ENCODE results near the gene LSR. TPM values are rescaled to one million over a fixed set of nuclear protein-coding genes. Genes with fewer than 3 reads are reported as not detected.

Gene LSR
- total RNA-seq, 1 donor from 2014 or later, result 78.5 TPM

GRCh38 chr19:35249848-35250711, 1.3 kb downstream of the LSR start:
- peaks cover 50% of the 10 kb centered on the region for H3K27me3 Mint-ChIP-seq
- TF ChIP-seq CTCF (conservative IDR thresholded peaks at IDR 0.05), result no peak
- peak overlapping the region; percentile 98 for H3K27ac Mint-ChIP-seq
- H3K4me3 Mint-ChIP-seq, result peak overlapping the region; percentile 97
- peak; percentile 53 for DNase-seq (ENCODE audit: extremely low spot score, unreplicated experiment)
- peaks cover 13% of the 10 kb centered on the region for H3K4me1 Mint-ChIP-seq (ENCODE audit: unreplicated experiment)
- peaks cover 1% of the 10 kb centered on the region for H3K36me3 Mint-ChIP-seq
- no peaks in the 10 kb centered on the region for H3K9me3 Mint-ChIP-seq

DNA sequence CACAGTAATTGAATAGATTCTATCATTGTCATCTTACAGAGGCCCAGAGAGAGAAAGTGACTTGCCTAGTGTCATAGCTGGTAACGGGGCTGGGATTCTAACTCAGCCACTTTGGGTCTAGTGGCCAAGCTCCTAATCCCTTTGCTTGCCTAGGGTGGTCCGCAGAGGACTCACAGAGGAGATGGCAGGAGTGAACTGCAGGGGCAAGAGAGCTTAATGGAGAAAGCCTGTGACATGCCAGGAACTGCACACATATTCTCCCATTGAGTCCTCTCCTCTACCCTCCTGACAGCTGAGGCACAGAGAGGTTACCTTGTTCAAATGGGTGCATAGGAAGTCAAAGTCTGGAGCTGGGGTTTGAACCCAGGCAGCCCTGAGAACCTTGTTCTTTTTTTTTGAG, 2.7 kb downstream of the LSR start:
- Mint-ChIP-seq H3K27me3 (peaks cover 42% of the 10 kb centered on the region), H3K36me3 (peaks cover 7% of the 10 kb centered on the region), H3K4me3 (peak overlapping the region; percentile 97), H3K27ac (peak overlapping the region; percentile 68), H3K9me3 (no peaks in the 10 kb centered on the region), H3K4me1 (ENCODE audit: unreplicated experiment) (peaks cover 17% of the 10 kb centered on the region)
- TF ChIP-seq CTCF (conservative IDR thresholded peaks at IDR 0.05), result no peak
- peak; percentile 34 for DNase-seq (ENCODE audit: extremely low spot score, unreplicated experiment)

- no peak overlapping the region for H3K27ac Mint-ChIP-seq
- H3K9me3 Mint-ChIP-seq, result no peaks in the 10 kb centered on the region
- DNase-seq (ENCODE audit: extremely low spot score, unreplicated experiment), result peak; percentile 40
- H3K4me1 Mint-ChIP-seq (ENCODE audit: unreplicated experiment), result peaks cover 23% of the 10 kb centered on the region
- peaks cover 7% of the 10 kb centered on the region for H3K36me3 Mint-ChIP-seq
- H3K4me3 Mint-ChIP-seq, result peak overlapping the region; percentile 36
- no peak for TF ChIP-seq CTCF (conservative IDR thresholded peaks at IDR 0.05)
- H3K27me3 Mint-ChIP-seq, result peaks cover 27% of the 10 kb centered on the region
These were observed 4.8 kb downstream of the LSR start for GRCh38 chr19:35253316-35254286.

DNA sequence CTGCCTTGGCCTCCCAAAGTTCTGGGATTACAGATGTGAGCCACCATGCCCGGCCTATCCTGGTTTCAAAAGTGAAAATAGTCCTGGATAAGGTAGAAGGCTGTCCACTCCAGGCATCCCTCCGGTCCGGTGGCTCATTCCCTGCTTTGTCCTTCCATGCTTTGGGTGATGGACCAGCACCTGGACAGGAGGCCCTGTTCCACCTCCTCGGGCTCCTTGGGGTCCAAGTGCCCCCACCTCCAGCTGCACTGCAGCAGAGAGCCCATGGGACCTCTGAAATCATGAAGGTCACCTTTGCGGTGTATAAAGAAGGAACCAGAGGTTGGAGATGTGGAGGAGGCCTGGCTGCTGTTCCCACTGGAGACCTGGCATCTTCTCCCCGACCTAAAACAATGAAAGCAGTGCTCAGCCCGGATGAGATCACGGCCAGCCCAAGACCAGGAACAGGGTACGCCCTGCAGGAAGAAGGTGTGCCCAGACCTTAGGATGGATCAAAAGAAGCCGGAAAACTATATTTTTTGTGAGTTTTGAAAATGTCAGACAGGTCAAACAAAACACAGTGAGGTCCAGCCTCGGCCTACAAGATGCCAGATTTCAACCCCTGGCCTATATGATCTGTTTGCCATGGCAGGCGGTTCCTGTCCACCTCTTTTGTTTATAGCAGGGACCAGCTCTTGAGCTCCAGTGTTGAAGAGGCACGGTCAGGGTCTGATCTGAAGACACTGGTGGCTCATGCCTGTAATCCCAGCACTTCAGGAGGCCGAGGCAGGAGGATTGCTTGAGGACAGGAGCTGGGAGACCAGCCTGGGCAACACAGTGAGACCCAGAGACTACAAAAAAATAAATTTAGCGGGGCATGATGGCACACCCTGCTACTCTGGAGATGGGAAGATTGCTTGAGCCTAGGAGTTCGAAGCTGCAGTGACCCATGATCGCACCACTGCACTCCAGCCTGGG, 5.8 kb downstream of the LSR start:
- peak overlapping the region; percentile 40 for H3K27ac Mint-ChIP-seq
- H3K36me3 Mint-ChIP-seq, result peaks cover 7% of the 10 kb centered on the region
- H3K9me3 Mint-ChIP-seq, result no peaks in the 10 kb centered on the region
- peak; percentile 53 for DNase-seq (ENCODE audit: extremely low spot score, unreplicated experiment)
- H3K27me3 Mint-ChIP-seq, result peaks cover 17% of the 10 kb centered on the region
- H3K4me3 Mint-ChIP-seq, result no peak overlapping the region
- TF ChIP-seq CTCF (conservative IDR thresholded peaks at IDR 0.05), result no peak
- peaks cover 15% of the 10 kb centered on the region for H3K4me1 Mint-ChIP-seq (ENCODE audit: unreplicated experiment)

GRCh38 chr19:35256566-35256965, 7.8 kb downstream of the LSR start:
- no peak for DNase-seq (ENCODE audit: extremely low spot score, unreplicated experiment)
- peak overlapping the region; percentile 48 for H3K27ac Mint-ChIP-seq
- peaks cover 7% of the 10 kb centered on the region for H3K36me3 Mint-ChIP-seq
- H3K27me3 Mint-ChIP-seq, result no peaks in the 10 kb centered on the region
- no peak for TF ChIP-seq CTCF (conservative IDR thresholded peaks at IDR 0.05)
- peaks cover 14% of the 10 kb centered on the region for H3K4me1 Mint-ChIP-seq (ENCODE audit: unreplicated experiment)
- H3K4me3 Mint-ChIP-seq, result no peak overlapping the region
- no peaks in the 10 kb centered on the region for H3K9me3 Mint-ChIP-seq

Data from type B pancreatic cell (in vitro differentiated cells).